K562 (cell line): ENCODE measurements around the gene TXLNB. TPM values are rescaled to one million over a fixed set of nuclear protein-coding genes. Genes with fewer than 3 reads are reported as not detected.

Source experiments
- ATAC-seq: fragments of 200-7000 bp; cut with Tn5 transposase; 3 replicates; pipeline ENCODE4 v1.9.1; 2020; ENCODE audit warnings: moderate library complexity
- BruUV-seq: library from RNA; stranded (reverse); fragments of 400-500 nt; replicated peaks from 2 replicates; lab custom pipeline; 2021; lab: Mats Ljungman, UMichigan
- CTCF ChIA-PET: fragments of 300-600 bp; formaldehyde crosslinking; extraction: SDS; loops from one replicate; lab custom pipeline; 2021; ENCODE audit warnings: low intra/inter-chr PET ratio; lab: Yijun Ruan, JAX
- POLR2A ChIA-PET: fragments of 300-600, 350-650 bp; sonication (Branson Sonifier 250); formaldehyde crosslinking; extraction: SDS; loops from one replicate; lab custom pipeline; 2021; ENCODE audit warnings: antibody characterized with exemption, inconsistent platforms; lab: Yijun Ruan, JAX
- DNase-seq, 4 experiments: peaks; one replicate each; pipeline versions ENCODE4 v3.0.0 to v3.0.0-alpha.2; 2011 to 2018; ENCODE audit warnings: low spot score in 3 of 4, mixed read lengths in 3 of 4; ENCODE audit errors: extremely low read depth in 1 of 4
- FAIRE-seq: peaks from 2 replicates; lab custom pipeline; 2011; peaks lifted over from hg19 to GRCh38; lab: Jason Lieb, UNC
- H2AFZ ChIP-seq: 2 replicates; pipeline ENCODE4 v1.6.0; 2011; ENCODE audit warnings: low read depth, low read length, control low read depth, inconsistent platforms
- H3K27ac ChIP-seq: fragments of 200-600 bp; 3 replicates; pipeline ENCODE4 v1.8.0; 2011; ENCODE audit warnings: low read depth, mild to moderate bottlenecking, control low read depth, inconsistent platforms, low read length, moderate library complexity, mixed read lengths; ENCODE audit errors: extremely low read depth
- H3K27me3 ChIP-seq, 2 experiments: fragments of 300-600 bp in 1 of 2; 2 replicates in 1 of 2; 3 replicates in 1 of 2; pipeline versions ENCODE4 v1.6.0 to v1.8.0; 2011; ENCODE audit warnings: inconsistent platforms in 2 of 2, low read length in 2 of 2, mild to moderate bottlenecking in 1 of 2, mixed read lengths in 1 of 2, moderate library complexity in 1 of 2; ENCODE audit not compliant: control insufficient read depth in 2 of 2, insufficient read depth in 2 of 2
- H3K36me3 ChIP-seq: fragments of 300-600 bp; 3 replicates; pipeline ENCODE4 v1.8.0; 2011; ENCODE audit warnings: mild to moderate bottlenecking, low read length, inconsistent platforms; ENCODE audit not compliant: control insufficient read depth, insufficient read depth
- H3K4me1 ChIP-seq, 2 experiments: fragments of 200-600 bp in 1 of 2; replicated peaks in 1 of 2; 2 replicates in 1 of 2; 3 replicates in 1 of 2; pipeline versions ENCODE4 v1.5.1 to v1.8.0; 2011; ENCODE audit warnings: inconsistent platforms in 2 of 2, low read length in 2 of 2, mild to moderate bottlenecking in 1 of 2, mixed read lengths in 1 of 2, moderate library complexity in 1 of 2; ENCODE audit not compliant: control insufficient read depth in 2 of 2, insufficient read depth in 2 of 2
- H3K4me2 ChIP-seq: 2 replicates; pipeline ENCODE4 v1.6.1; 2011; ENCODE audit warnings: low read length, control low read depth, inconsistent platforms, mixed read lengths; ENCODE audit not compliant: insufficient read depth
- H3K4me3 ChIP-seq: fragments of 200-600 bp; sonication (generic), shearing (Covaris generic); 2 replicates; pipeline ENCODE4 v1.5.1; 2016; ENCODE audit warnings: control low read depth, inconsistent platforms
- H3K79me2 ChIP-seq: fragments of 200-600 bp; 3 replicates; pipeline ENCODE4 v1.8.0; 2011; ENCODE audit warnings: low read length, inconsistent platforms; ENCODE audit not compliant: control insufficient read depth, insufficient read depth
- H3K9ac ChIP-seq, 2 experiments: 2 replicates each; pipeline versions ENCODE4 v1.6.0 to v1.6.1; 2011; ENCODE audit warnings: low read depth in 2 of 2, low read length in 2 of 2, control low read depth in 1 of 2, inconsistent platforms in 1 of 2, mild to moderate bottlenecking in 1 of 2, mixed read lengths in 1 of 2; ENCODE audit not compliant: insufficient read depth in 1 of 2
- H3K9me1 ChIP-seq: one replicate; pipeline ENCODE4 v1.6.0; 2011; ENCODE audit warnings: inconsistent platforms, mild to moderate bottlenecking, low read length, moderate library complexity; ENCODE audit not compliant: control insufficient read depth, insufficient read depth
- H3K9me3 ChIP-seq: replicated peaks from 2 replicates; pipeline ENCODE4 v1.5.1; 2011; ENCODE audit warnings: low read depth, low read length, inconsistent platforms; ENCODE audit not compliant: control insufficient read depth, insufficient read depth
- H4K20me1 ChIP-seq: replicated peaks from 2 replicates; pipeline ENCODE4 v1.6.1; 2011; ENCODE audit warnings: low read length, inconsistent platforms, mixed read lengths; ENCODE audit not compliant: control insufficient read depth, insufficient read depth
- BRF1 ChIP-seq: IDR thresholded peaks from 3 replicates; pipeline ENCODE4 v1.6.1; 2011; ENCODE audit warnings: borderline replicate concordance, mild to moderate bottlenecking; ENCODE audit not compliant: insufficient read length; ENCODE audit errors: extremely low read depth
- CCNT2 ChIP-seq: IDR thresholded peaks from 2 replicates; pipeline ENCODE4 v1.6.1; 2011; ENCODE audit warnings: borderline replicate concordance, low read depth, mild to moderate bottlenecking, moderate library complexity, mixed read lengths, low read length; ENCODE audit not compliant: insufficient read length; ENCODE audit errors: extremely low read depth
- HDAC2 ChIP-seq: fragments of 450-650 bp; IDR thresholded peaks from 2 replicates; pipeline ENCODE4 v1.6.1; 2016; ENCODE audit warnings: mild to moderate bottlenecking
- NCOA4 ChIP-seq: fragments of 450-650 bp; IDR thresholded peaks from 2 replicates; pipeline ENCODE4 v1.6.1; 2018; ENCODE audit warnings: mild to moderate bottlenecking; ENCODE audit not compliant: partially characterized antibody
- NR1H2 ChIP-seq: sonication (generic); formaldehyde crosslinking; IDR thresholded peaks from 2 replicates; pipeline ENCODE4 v1.4.0; 2020; ENCODE audit warnings: mild to moderate bottlenecking, missing genetic modification reagents
- RFX5 ChIP-seq: IDR thresholded peaks from 2 replicates; pipeline ENCODE4 v1.6.1; 2011; ENCODE audit warnings: low read depth, mild to moderate bottlenecking, improper control_type of control experiment, low read length
- SNRNP70 ChIP-seq: fragments of 200-400 bp; formaldehyde crosslinking; optimal IDR thresholded peaks from 2 replicates; pipeline ENCODE3; 2017; ENCODE audit warnings: low read depth, low read length
- YBX1 ChIP-seq: fragments of 450-650 bp; IDR thresholded peaks from 2 replicates; pipeline ENCODE4 v1.7.1; 2016; ENCODE audit warnings: mild to moderate bottlenecking
- YY1 ChIP-seq, 3 experiments: IDR thresholded peaks; 2 replicates each; pipeline ENCODE4 v1.6.1; 2011; ENCODE audit warnings: low read length in 2 of 3, mild to moderate bottlenecking in 2 of 3, moderate library complexity in 2 of 3, borderline replicate concordance in 1 of 3, control low read depth in 1 of 3, low read depth in 1 of 3; ENCODE audit not compliant: insufficient read depth in 3 of 3, insufficient replicate concordance in 2 of 3, control insufficient read depth in 1 of 3, insufficient read length in 1 of 3; ENCODE audit errors: extremely low read depth in 1 of 3
- ZBTB1 ChIP-seq: sonication (generic); formaldehyde crosslinking; IDR thresholded peaks from 2 replicates; pipeline ENCODE4 v1.8.1; 2023; ENCODE audit warnings: missing genetic modification reagents, low read depth, mild to moderate bottlenecking, borderline replicate concordance
- ZBTB7A ChIP-seq: IDR thresholded peaks from 2 replicates; pipeline ENCODE4 v1.6.1; 2011; ENCODE audit warnings: low read depth, mild to moderate bottlenecking, low read length, moderate library complexity, borderline replicate concordance; ENCODE audit not compliant: control insufficient read depth
- ZNF311 ChIP-seq: fragments of 250-450 bp; sonication (Bioruptor Pico); IDR thresholded peaks from 2 replicates; pipeline ENCODE4 v1.4.0; 2020; ENCODE audit warnings: mild to moderate bottlenecking, moderate library complexity
- ZNF511 ChIP-seq: sonication (generic); formaldehyde crosslinking; IDR thresholded peaks from 2 replicates; pipeline ENCODE4 v1.8.0; 2022; ENCODE audit warnings: mild to moderate bottlenecking, missing genetic modification reagents
- ZNF668 ChIP-seq: fragments of 250-450 bp; sonication (Bioruptor Pico); IDR thresholded peaks from 2 replicates; pipeline ENCODE4 v1.8.0; 2022; ENCODE audit warnings: mild to moderate bottlenecking, inconsistent platforms
- WGBS: fragments of 100-300 bp; shearing (Covaris generic); methylation state at CpG from one replicate; pipeline ENCODE4 v1.1.6; 2016; ENCODE audit warnings: low coverage, mixed read lengths; ENCODE audit not compliant: insufficient coverage; ENCODE audit errors: missing lambda C conversion rate; 5-methylcytosine and 5-hydroxymethylcytosine counted together
- in situ Hi-C: fragments of 300-500 bp; cut with MboI; formaldehyde crosslinking; loops from 4 replicates; pipeline ENCODE4 v1.15.0; 2018; ENCODE audit warnings: inconsistent platforms, mixed read lengths
- intact Hi-C: fragments of 100-400 bp; cut with micrococcal nuclease; formaldehyde crosslinking; loops from 2 replicates; pipeline ENCODE4 v1.14.2; 2022
- polyA plus RNA-seq, 8 experiments: library from polyadenylated mRNA; depleted of rRNA in 4 of 8; stranded (reverse) in 5 of 8; unstranded in 3 of 8; fragments of >200 nt; fragmentation: Nextera tagmentation in 2 of 8; fragmentation: Illumina TruSeq in 1 of 8; extraction: Ambion mirVana in 2 of 8; extraction: Trizol in 1 of 8; gene quantifications; 2 replicates each; pipeline versions ENCODE4 v1.2.1 to v1.2.3, GENCODE V29; 2011 to 2014; ENCODE audit warnings: inconsistent platforms in 1 of 8, missing spikeins in 1 of 8
- total RNA-seq, 7 experiments: library from RNA; depleted of rRNA in 6 of 7; stranded (reverse); fragments of >200 nt in 6 of 7; fragmentation: Illumina TruSeq in 2 of 7; extraction: Trizol in 2 of 7; gene quantifications; 2 replicates each; pipeline versions ENCODE4 v1.2.1 to v1.2.3, GENCODE V29; 2011 to 2021; ENCODE audit warnings: low replicate concordance in 1 of 7
- TF ChIP-seq, protein P1 (sequence below): sonication (generic); formaldehyde crosslinking; IDR thresholded peaks from 2 replicates; pipeline ENCODE4 v1.8.1; 2023; ENCODE audit warnings: missing genetic modification reagents, mild to moderate bottlenecking, borderline replicate concordance

The TXLNB gene
- total and polyA plus RNA-seq, 9 of the 15 experiments (the other 6 are each of a cell fraction or from before 2014, with no cell fraction given), result not detected

DNA sequence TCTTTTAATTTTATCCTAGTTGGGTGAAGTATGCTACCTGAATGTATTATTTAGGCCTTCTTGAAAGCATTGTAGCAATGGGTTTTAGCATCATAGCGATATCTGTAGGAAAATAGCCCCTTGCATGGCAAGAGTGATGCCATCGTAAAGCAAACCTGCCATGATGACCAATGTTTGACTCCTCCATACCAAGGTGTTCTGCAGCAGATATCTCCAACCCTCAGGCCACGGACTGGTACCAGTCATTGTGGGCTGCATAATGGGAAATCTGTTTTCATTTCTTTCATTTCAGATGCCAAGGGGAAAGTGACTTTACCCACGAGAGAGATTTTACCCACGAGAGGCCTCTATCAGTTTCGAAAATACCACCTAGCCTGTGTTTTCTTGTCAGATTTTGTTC, 6.2 kb downstream of the TXLNB start (continued):
- TF ChIP-seq YY1 (IDR thresholded peaks at IDR 0.05; ENCODE audit: borderline replicate concordance in 1 of 3, control insufficient read depth in 1 of 3, extremely low read depth in 1 of 3, insufficient read depth in 3 of 3, insufficient read length in 1 of 3, insufficient replicate concordance in 2 of 3, low read depth in 1 of 3, low read length in 2 of 3), result no peak
- TF ChIP-seq, protein P1, sequence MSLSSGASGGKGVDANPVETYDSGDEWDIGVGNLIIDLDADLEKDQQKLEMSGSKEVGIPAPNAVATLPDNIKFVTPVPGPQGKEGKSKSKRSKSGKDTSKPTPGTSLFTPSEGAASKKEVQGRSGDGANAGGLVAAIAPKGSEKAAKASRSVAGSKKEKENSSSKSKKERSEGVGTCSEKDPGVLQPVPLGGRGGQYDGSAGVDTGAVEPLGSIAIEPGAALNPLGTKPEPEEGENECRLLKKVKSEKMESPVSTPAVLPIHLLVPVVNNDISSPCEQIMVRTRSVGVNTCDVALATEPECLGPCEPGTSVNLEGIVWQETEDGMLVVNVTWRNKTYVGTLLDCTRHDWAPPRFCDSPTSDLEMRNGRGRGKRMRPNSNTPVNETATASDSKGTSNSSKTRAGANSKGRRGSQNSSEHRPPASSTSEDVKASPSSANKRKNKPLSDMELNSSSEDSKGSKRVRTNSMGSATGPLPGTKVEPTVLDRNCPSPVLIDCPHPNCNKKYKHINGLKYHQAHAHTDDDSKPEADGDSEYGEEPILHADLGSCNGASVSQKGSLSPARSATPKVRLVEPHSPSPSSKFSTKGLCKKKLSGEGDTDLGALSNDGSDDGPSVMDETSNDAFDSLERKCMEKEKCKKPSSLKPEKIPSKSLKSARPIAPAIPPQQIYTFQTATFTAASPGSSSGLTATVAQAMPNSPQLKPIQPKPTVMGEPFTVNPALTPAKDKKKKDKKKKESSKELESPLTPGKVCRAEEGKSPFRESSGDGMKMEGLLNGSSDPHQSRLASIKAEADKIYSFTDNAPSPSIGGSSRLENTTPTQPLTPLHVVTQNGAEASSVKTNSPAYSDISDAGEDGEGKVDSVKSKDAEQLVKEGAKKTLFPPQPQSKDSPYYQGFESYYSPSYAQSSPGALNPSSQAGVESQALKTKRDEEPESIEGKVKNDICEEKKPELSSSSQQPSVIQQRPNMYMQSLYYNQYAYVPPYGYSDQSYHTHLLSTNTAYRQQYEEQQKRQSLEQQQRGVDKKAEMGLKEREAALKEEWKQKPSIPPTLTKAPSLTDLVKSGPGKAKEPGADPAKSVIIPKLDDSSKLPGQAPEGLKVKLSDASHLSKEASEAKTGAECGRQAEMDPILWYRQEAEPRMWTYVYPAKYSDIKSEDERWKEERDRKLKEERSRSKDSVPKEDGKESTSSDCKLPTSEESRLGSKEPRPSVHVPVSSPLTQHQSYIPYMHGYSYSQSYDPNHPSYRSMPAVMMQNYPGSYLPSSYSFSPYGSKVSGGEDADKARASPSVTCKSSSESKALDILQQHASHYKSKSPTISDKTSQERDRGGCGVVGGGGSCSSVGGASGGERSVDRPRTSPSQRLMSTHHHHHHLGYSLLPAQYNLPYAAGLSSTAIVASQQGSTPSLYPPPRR (CRISPR knock-in tag), result no peak
- TF ChIP-seq ZNF668 (CRISPR knock-in tag), result no peak
- TF ChIP-seq ZBTB1 (CRISPR knock-in tag), result no peak
- no peak for TF ChIP-seq YBX1

DNA sequence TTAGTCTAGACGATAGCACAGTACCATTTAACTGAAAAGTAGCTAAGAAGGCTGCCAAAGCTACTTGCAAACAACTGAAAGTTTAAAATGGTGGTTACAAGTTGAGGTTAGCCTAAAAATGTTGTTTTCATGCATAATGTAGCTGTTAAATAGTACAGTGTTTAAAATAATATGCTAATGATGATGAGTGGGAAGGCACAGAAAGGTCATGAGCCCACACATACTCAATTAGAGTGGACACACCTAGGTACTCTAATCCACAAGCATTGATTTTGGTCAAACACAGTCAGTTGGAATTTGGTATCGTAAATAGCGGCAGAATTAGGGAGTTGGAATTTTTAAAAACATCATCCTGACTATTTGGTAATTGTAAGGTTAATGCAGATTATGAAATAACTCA, 7.0 kb downstream of the TXLNB start:
- H3K9me1 ChIP-seq, result no peaks in the 10 kb centered on the region
- no peak overlapping the region for H3K4me2 ChIP-seq
- in situ Hi-C loops, result no loop called here
- no peaks in the 10 kb centered on the region for H3K4me1 ChIP-seq
- no peak overlapping the region for H2AFZ ChIP-seq
- no peaks in the 10 kb centered on the region for H3K79me2 ChIP-seq
- H3K9me3 ChIP-seq, result no peaks in the 10 kb centered on the region
- no peak overlapping the region for H3K4me3 ChIP-seq
- FAIRE-seq (no peak), DNase-seq (no peak), ATAC-seq (no peak)
- BruUV-seq, result no TSS peak
- no peaks in the 10 kb centered on the region for H3K36me3 ChIP-seq
- 4% methylated on average over 3 of the region's 3 CpGs for WGBS
- peaks cover 6 to 15% of the 10 kb centered on the region in 2 experiments; a peak in 4 of 5 replicates for H3K27me3 ChIP-seq
- no peaks in the 10 kb centered on the region for H4K20me1 ChIP-seq
- CTCF ChIA-PET, result no interaction called here
- POLR2A ChIA-PET, result no interaction called here
- H3K9ac ChIP-seq, result no peak overlapping the region
- intact Hi-C loops, result no loop called here
- H3K27ac ChIP-seq, result no peak overlapping the region
- TF ChIP-seq BRF1 (no peak), HDAC2 (no peak), CCNT2 (no peak), NCOA4 (no peak), ZNF311 (CRISPR knock-in tag) (no peak), ZBTB7A (no peak), SNRNP70 (no peak), RFX5 (no peak), NR1H2 (CRISPR knock-in tag) (no peak), ZNF511 (CRISPR knock-in tag) (no peak)
